Gastroesophageal sphincter (tissue), 3 donors: ENCODE data around the gene SLC35F1.

Source experiments
- POLR2A ChIP-seq, 2 donors: fragments of 450-650 bp; IDR thresholded peaks; one replicate each; pipeline ENCODE4 v1.6.1; 2017; ENCODE audit warnings: antibody characterized with exemption in 2 of 2, mild to moderate bottlenecking in 2 of 2, moderate library complexity in 1 of 2
- POLR2AphosphoS5 ChIP-seq: sonication (generic); formaldehyde crosslinking; IDR thresholded peaks from one replicate; pipeline ENCODE4 v1.6.1; 2017; ENCODE audit warnings: antibody characterized with exemption
- TF ChIP-seq, protein P1 (sequence below), 4 experiments: fragments of 200-600 bp in 2 of 4; fragments of 450-650 bp in 2 of 4; sonication (generic) in 1 of 4; IDR thresholded peaks; one replicate each; pipeline ENCODE4 v1.5.1; 2017 to 2019; ENCODE audit warnings: antibody characterized with exemption in 4 of 4, mild to moderate bottlenecking in 2 of 4, moderate library complexity in 2 of 4

DNA sequence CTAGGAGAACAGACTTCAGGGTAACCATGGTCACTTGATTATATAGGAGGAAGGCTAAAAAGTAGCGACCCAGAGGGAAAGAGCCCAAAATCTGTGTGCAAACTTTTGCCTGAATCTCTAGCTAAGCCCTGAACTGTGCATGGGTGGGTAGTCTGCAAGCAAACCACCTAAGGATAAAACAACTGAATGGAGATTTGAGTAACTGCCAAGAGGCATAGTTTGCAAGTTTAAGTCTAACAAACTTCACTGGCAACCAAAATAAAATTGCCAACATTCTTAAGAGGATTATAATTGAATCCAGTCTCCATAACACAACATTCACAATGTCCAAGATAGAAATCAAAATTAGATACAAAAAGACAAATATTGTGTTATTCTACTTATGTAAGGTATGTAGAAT, 449.0 kb downstream of the SLC35F1 start:
- TF ChIP-seq, protein P1, sequence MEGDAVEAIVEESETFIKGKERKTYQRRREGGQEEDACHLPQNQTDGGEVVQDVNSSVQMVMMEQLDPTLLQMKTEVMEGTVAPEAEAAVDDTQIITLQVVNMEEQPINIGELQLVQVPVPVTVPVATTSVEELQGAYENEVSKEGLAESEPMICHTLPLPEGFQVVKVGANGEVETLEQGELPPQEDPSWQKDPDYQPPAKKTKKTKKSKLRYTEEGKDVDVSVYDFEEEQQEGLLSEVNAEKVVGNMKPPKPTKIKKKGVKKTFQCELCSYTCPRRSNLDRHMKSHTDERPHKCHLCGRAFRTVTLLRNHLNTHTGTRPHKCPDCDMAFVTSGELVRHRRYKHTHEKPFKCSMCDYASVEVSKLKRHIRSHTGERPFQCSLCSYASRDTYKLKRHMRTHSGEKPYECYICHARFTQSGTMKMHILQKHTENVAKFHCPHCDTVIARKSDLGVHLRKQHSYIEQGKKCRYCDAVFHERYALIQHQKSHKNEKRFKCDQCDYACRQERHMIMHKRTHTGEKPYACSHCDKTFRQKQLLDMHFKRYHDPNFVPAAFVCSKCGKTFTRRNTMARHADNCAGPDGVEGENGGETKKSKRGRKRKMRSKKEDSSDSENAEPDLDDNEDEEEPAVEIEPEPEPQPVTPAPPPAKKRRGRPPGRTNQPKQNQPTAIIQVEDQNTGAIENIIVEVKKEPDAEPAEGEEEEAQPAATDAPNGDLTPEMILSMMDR (IDR thresholded peaks at IDR 0.05): no peak
- TF ChIP-seq POLR2A (IDR thresholded peaks at IDR 0.05): no peak
- no peak for TF ChIP-seq POLR2AphosphoS5
